Suprapubic skin (tissue), 4 donors: ENCODE results near the gene GPR82.

ENCODE experiments used
- EP300 ChIP-seq: sonication (generic); formaldehyde crosslinking; IDR thresholded peaks from one replicate; pipeline ENCODE4 v1.6.1; 2017; ENCODE audit warnings: antibody characterized with exemption
- POLR2A ChIP-seq, 2 donors: fragments of 450-650 bp; IDR thresholded peaks; one replicate each; pipeline ENCODE4 v1.6.1; 2017; ENCODE audit warnings: antibody characterized with exemption in 2 of 2, mild to moderate bottlenecking in 2 of 2, moderate library complexity in 2 of 2
- POLR2AphosphoS5 ChIP-seq, 3 donors: sonication (generic); formaldehyde crosslinking; IDR thresholded peaks; one replicate each; pipeline ENCODE4 v1.6.1; 2017; ENCODE audit warnings: antibody characterized with exemption in 3 of 3
- TF ChIP-seq, protein P1 (sequence below), 2 donors: fragments of 200-600 bp in 1 of 2; fragments of 450-650 bp in 1 of 2; sonication (generic) in 1 of 2; IDR thresholded peaks; one replicate each; pipeline ENCODE4 v1.5.1; 2016 to 2019; ENCODE audit warnings: antibody characterized with exemption in 2 of 2, mild to moderate bottlenecking in 1 of 2, moderate library complexity in 1 of 2

DNA sequence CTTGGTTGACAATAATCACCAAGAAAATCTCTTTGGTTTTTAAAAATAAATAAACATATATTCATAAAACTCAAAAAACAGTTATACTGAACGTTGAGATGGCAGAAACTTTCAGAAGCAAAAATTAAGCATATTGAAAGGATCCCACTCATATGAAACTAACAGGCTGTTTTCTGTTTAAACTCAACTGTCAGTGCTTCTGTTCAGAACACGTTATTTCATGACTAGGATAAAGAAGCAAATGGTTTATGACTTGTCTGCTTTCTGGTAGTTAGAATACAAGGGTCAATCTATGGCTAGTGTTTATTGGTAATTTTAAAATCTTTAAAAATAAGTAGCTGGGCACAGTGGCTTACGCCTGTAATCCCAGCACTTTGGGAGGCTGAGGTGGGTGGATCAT is 4.1 kb downstream of the GPR82 start:
- TF ChIP-seq POLR2A (IDR thresholded peaks at IDR 0.05) (no peak), EP300 (no peak), POLR2AphosphoS5 (IDR thresholded peaks at IDR 0.05) (no peak)
- TF ChIP-seq, protein P1, sequence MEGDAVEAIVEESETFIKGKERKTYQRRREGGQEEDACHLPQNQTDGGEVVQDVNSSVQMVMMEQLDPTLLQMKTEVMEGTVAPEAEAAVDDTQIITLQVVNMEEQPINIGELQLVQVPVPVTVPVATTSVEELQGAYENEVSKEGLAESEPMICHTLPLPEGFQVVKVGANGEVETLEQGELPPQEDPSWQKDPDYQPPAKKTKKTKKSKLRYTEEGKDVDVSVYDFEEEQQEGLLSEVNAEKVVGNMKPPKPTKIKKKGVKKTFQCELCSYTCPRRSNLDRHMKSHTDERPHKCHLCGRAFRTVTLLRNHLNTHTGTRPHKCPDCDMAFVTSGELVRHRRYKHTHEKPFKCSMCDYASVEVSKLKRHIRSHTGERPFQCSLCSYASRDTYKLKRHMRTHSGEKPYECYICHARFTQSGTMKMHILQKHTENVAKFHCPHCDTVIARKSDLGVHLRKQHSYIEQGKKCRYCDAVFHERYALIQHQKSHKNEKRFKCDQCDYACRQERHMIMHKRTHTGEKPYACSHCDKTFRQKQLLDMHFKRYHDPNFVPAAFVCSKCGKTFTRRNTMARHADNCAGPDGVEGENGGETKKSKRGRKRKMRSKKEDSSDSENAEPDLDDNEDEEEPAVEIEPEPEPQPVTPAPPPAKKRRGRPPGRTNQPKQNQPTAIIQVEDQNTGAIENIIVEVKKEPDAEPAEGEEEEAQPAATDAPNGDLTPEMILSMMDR (IDR thresholded peaks at IDR 0.05) = no peak
